HG03457 (cell line): Measurements from ENCODE around the gene TENM4.

Experiments used
- ATAC-seq: cut with Tn5 transposase; IDR thresholded peaks from one replicate; pipeline ENCODE4 v1.9.1; 2021; ENCODE audit warnings: moderate number of reproducible peaks; ENCODE audit not compliant: unreplicated experiment

The TENM4 gene

DNA sequence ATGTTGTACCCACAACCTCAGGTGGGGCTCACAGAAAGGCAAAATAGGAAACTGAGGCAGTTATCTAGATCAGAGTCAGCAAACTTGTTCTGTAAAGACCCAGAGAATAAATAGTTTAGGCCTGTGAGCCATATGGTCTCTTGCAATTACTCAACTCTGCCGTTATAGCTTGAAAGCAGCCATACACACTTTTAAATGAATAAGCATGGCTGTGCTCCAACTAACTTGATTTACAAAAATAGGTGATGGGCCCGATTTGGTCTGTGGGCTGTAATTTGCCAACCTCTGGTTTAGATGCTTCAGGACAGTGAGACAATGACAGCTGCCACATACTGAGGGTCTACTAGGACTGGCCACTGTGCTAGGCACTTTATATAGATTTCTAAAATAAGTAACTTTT, 667.3 kb downstream of the TENM4 start:
- ATAC-seq, result no peak

DNA sequence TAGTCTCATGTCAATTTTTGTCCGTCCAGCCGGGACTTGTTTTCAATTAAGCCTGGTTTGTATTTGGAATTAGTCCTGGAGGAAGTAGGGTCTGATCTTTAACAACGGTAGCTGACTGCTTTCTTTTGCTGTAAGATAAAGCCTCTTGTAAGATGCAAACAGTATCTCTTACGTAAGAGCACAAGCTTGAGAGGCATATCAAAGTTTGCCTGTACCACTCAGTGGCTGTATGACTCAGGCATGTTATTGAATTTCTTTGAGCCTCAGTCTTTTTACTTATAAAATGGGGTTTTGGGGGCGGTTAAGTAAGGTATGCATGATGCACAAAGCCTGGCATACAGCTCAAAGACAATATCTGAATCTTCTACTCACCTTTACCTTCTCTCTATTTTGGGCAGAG, 667.8 kb downstream of the TENM4 start:
- ATAC-seq, result no peak

DNA sequence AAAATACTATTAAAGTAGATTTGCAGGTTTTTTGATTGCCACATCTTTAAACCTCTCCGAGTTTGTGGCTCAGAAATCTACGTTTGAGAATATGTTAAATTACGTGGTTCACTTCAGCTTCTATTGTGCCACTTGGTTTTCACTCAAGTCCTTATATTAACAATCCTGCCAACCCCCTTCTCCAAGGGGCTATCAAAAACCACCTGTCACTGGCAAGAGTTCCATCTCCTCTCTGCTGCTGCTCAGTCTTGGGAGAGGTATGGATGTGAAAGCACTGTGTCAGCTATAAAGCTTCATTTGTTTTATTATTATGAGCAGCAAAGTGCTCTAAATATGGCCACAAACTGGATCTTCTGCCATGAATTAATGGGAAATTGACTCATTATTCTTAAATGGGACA, 668.6 kb downstream of the TENM4 start:
- ATAC-seq, result no peak

DNA sequence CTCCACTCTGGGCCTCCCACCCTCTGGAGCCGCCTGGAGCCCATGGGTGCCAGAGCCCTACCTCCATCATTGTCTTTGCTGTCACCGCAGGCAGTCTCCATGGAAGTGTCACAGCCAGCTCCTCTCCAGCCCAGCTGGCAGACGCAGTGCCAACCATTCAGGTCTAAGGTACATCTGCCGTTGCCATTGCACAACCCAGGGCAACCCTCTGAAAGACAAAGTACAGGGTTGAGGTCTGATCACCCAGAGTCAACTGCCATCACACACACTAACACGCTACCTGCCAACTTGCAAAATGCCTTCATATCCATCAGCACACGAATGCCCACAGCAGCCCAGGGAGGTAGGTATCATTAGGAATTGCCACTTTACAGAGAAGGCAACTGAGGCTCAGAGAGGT, 669.9 kb downstream of the TENM4 start:
- ATAC-seq, result no peak

DNA sequence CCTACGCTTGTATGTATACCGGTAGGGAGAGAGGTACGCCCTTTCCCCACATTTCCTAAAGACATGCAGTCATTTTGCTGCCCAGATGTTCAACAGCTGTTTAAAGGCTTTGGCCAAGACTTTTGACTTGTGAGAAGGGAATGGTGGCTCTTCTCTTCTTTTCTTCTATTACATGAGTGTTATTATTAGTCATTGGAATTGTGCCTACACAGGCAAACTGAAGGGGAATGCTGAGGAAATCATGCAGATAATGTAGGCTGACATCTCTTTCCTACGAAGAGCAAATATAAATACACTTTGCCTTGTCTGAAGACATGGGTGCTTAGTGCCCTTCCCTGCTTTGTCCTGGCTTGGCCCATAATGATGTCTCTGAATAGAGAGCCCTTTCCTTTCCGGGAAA, 671.9 kb downstream of the TENM4 start:
- no peak for ATAC-seq

DNA sequence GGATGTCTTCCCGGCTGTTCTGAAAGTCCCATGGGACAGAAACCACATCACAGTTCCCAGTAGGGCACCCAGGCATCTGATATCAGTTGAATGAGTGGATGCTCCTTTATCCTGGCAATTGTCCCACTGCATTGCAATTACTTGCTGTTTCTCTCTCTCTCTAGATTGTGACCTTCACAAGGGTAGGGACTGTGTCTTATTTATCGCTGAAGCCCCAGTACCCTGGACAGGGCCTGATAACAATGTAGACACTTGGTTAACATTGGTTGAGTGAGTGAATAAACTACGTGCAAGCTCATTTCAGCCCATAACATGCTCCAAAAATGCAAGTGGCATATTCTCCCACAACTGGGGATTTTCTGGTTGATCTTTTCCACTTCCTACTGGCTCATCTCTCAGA, 672.5 kb downstream of the TENM4 start:
- ATAC-seq, result no peak

DNA sequence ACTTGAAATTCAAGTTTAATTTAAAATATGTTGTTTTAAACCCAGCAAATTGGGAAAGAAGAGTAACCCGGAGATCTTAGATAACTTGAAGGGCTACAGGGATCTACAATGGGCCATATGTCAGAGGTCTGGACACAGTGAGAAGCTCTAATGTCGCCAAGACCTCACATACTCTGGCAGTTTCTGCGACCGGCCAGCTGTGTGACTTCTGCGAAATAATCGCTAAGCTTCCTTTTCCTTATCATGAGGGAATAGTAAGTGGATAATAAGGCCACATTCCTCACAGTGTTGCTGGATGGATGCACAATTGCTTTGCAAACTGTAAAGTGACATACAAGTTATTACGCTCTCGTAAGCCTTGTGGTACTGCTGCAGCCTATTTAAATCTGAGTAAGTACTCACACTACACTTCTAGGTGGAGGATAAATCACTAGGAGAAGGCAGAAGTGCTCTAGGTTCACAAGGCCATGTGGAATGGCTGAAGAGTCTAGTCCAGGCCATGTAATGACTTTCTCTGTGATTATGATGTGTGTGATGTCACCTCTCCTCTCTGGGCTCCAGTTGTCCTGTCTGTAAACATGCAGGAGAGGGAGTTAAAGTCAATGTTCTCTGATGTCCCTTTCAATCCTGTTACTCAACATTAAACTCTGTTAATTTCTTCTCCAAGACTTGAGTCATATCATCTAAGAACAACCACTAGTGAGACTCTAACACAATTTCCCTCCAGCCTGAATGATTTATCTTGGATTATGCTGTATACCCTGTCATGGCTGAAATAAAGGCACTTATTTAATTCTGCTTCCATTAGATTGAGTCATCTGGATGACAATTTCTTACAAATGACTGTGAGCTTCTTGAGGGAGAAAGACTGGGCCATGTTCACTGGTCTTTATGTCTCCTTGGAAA, 673.5 kb downstream of the TENM4 start:
- no peak for ATAC-seq

DNA sequence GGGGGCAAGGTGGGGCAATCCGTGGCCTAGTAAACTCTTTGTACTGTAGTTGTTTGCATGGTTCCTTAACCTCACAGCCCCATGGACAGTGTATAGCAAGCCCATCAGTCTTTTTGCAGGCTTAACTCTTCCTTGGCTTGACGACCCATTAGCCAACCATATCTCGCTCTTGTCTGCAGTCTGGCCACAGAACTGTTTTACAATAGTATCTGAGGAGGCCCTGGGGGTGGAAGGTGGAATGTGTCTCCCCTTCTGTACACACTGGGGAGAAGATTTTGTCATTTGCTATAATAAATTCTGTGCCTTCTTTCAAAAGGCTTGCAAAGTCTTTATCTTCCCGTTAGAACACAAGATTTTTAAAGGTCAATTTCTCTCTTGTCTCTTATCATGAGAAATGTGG, 675.9 kb downstream of the TENM4 start:
- no peak for ATAC-seq

DNA sequence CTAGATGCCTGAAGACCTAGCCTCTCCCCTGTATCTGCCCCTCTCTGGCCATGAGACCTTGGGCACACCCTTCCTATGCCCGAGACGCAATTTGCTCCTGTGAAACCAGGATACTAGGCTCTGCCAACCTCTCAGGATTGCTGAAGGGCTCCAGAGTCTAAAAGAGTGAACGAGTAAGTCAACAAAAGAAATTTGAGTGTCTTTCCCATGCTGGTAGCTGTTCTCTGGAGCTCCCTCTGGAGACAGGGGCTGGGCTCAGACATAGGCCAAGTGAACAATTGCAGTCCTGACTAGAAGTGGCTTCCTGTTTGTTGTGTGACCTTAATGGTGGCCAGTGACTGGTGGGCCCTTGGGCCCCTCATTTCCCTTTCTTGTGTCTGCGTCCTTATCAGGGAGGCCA, 677.2 kb downstream of the TENM4 start:
- ATAC-seq, result no peak

DNA sequence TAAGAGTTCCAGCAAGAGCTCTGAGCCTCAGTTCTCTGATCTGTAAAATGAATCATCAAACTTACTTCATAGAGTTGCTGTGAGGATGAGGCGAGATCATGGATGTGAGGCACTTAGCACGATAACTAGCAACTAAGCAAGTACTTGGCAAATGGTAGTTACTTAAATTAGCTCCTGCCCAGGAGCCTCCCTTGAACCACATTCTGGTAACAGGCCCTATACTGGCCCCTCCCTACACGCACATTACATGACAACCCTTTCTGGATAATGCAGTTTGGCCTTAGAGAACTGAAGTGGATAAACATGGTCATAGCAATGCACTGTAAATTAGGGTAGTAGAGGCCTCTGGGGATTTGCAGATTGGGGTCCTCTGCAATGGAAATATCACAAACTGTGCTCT, 678.7 kb downstream of the TENM4 start:
- ATAC-seq, result no peak

DNA sequence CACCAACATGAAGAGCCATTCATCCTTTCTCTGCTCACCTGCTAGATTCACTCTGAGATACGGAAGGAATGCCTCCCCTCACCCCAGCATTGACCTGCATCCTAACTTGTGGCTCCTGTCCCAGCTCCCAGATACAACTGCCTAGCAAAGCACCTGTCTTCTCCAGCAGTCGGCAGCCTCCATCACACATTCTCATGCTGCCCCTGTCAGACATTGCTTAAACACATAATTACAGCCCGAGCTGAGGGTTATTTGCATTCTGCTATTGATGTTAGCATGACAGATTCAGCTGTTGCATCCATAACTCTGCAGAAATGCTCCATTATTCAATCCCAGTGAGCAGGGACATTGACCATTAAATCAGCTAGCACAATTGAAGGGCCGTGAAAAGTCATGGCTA, 681.8 kb downstream of the TENM4 start:
- no peak for ATAC-seq

DNA sequence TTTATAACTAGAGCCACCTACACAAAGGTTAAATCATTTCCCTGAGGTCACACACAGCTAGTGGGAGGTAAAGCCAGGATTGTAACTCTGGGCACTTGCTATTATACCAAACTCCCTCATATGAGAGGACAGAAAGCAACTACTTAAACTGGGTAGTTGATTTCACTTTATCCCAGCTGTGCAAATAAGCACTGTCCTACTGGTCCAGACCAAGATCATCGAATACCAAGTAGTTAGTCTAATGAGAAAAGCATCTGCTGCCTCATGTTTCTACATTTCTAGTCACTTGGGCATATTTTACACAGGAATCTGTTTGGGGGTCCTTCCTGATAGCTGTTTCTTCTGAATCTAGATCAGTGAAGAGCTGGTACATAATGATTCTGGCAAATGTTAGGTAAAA, 687.5 kb downstream of the TENM4 start:
- ATAC-seq, result no peak

DNA sequence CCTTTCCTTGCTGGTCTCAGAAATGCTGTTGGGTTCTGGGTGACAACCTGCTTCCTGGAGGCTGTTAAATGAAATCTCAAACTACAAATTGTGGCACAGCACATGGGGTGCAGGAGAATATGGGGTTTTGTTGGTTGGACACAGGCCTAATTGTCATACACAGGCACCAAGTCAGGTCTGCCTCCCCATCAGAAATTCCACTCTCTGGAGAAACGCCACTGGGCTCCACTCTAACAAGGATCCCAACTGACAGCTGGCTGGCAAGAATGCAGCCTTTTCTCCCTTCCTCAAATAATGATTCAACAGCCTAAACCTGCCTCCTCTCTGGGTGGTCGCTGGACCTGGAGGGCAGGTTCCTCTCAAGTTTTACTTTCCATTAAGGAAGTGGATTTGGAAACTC, 688.3 kb downstream of the TENM4 start:
- no peak for ATAC-seq

DNA sequence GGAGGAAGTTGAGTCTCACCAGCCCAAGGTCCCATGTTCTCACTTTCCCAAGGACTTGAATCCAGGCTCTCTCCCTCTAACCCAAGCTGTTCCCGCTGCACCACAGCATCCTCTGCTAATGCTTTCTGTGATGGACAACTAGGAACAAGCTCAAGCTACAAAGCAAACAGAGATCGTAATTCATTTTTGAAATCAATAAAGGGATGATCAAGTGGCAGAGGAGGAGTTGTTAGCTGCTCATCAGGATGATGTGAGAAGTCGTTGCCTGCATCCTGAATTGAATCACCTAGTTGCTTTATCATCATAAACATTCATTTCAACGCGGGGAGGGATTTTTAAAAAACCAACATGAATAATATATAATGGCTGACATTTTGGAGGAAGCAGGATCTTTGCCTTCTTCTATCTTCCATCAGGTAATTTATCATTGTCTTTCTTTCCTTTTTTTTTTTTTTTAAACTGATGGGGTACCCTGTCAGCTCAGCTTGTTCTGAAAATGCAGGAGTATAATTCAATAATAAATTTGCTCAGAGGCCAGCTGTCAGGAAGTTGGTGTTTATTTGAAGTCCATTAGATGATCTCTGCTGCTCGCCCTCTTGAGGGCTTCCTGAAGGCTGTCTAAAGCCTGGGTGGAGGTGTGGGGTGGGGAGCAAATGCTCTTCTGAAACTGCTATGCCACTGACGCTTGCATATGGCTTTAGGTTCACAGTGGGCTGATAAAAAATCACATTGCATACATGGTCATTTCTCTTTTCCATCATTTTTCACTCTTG, 691.7 kb downstream of the TENM4 start:
- no peak for ATAC-seq

DNA sequence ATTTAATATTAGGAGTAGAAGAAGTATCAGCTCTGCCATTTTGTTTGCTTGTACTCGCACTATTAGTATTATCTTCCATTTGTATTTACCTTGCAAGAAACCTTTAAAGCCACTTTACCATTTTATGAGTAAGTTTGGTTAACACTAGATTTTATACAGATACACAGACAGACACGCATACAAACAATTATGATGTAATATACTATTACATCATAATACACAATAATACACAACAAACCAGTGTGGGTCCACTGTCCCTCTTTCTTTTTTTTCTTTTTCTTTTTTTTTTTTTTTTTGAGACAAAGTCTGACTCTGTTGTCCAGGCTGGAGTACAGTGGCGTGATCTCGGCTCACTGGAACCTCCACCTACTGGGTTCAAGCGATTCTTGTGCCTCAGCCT, 695.9 kb downstream of the TENM4 start:
- no peak for ATAC-seq

DNA sequence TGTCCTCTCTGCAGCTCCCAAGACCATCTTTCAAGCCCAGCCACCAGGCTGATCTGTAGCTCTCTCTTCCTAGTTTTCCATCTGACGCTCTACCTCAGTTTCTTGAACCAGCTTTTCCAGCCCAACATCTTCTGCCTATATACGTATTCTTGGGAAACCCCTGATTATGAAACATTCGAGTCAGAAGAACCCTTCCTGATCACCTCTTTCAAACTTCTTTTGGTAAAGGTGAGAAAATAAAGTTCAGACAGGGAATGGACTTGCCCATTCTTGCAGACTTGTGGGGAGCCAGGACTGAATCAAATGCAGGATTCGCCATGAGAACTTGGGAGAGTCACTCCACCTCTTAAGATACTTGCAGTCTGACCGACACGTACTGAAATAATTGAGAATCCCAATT, 696.6 kb downstream of the TENM4 start:
- no peak for ATAC-seq

DNA sequence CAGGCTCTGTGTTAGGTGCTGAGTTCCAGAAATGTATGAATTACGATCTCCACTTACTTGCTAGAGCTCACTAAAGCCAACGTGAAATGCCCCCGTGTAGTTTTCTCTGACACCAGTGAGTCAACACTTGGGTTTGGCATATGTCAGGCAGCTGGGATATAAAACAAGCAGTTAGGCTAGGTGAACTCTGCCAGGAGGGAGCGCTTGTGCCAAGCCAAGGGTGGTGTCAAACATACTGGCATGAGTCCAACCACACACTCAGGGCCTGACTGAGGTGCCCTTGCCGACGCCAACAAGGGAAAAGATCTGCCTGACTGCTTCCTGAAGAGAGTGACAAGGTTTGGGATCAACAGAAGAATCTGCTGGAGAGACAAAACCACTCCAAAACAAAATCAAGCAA, 698.4 kb downstream of the TENM4 start:
- ATAC-seq, result no peak

DNA sequence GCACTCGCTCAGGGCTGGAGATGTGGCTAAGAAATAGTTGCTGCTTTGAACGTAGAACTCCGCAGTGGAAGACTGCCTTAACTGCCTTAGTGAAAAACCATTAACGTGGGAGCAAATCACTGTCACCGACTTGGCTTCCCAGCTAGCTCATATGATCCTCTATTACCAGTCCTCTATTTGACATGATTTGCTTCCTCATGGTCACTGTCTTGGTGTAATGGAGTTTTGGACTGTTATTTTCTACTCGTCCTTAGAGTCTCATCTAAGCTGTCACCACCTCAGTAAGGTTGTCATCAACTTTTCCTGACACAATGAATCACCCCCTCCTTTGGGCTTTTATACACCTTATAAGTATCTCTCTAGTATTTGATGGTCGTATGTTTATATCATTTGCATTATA, 699.1 kb downstream of the TENM4 start:
- ATAC-seq, result no peak

DNA sequence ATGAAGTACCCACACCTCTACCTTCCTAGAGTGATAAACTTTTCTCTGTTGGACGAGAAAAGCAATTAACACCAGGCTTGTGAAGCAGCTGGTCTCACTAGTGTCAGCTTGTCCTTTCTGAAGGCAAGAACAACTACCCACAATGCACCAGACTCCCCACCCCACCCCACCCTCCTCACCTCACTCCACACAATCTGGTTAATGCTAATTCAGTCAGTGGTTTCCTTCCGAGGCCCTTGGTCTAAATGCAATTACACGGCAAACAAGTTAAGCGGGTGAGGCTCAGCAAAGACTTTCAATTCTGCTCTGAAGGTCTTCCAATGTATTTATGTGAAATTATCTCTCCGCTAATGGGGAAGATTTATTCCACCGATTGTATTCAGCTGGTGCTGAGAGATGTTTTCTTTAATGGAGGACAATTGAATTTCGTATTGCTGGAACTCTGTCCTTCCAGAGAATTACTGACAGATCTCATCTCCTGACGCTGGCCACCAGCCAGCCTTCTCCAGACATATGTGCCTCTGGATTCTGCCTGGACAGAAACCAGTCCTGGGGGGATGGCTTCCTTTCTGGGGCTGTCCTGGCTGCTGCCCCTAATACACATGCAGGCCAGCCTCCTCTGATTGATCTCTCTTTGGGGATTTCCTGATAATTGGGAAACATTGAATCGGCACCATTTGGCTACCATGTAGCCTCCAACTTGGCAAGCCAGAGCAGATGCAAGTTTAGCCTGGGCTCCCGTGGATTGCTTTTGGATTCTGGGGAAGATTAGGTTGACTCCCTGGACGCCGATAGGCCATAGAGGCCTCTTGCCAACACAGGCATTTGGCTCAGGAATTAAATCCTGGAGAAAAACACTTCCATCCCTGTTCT, 700.4 kb downstream of the TENM4 start:
- no peak for ATAC-seq

DNA sequence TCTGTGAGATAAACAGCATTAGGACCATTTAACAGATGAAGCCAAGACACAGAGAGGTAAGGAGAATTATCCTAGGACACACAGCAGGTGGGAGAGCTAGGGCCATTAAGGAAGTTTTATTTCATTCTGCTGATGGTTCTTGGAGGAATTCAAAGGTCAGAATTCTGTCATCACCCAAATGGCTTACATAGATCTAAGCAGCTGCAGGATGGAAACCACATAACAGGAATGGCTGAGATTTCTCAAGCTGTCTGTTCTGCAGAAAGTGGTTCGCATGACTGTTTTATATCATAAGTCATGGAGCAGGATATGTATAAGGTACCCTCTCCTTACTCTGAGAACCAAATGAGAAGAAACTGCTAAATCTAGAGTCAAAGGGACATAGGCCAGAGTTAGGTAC, 702.9 kb downstream of the TENM4 start:
- ATAC-seq, result no peak

DNA sequence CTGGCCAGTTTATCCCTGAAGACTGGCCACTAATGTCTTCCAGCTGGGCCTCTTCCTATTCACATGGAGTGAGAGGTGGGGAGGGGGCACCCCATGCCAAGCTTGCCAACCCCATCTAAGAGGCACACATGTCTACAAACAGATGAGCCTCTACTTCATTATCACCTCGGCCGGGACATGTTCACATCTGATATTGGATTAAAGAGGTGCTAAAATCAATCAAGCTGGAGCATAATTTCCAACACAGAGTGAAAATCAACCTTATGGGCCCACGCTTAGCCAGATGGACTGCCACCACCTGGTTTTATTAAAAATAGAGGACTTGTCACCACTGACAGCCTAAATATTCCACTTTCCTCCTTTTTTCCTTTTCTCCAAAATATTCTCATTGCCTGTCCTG, 703.5 kb downstream of the TENM4 start:
- ATAC-seq, result no peak
